GM12878 (cell line): Measurements from ENCODE around the gene PC. TPM values are rescaled to one million over a fixed set of nuclear protein-coding genes. Genes with fewer than 3 reads are reported as not detected.

Experiments
- ATAC-seq: fragments of 200-7000 bp; cut with Tn5 transposase; 3 replicates; pipeline ENCODE4 v1.9.1; 2020; ENCODE audit warnings: mild to moderate bottlenecking, moderate library complexity
- BruUV-seq: library from RNA; stranded (reverse); fragments of 400-500 nt; replicated peaks from 2 replicates; lab custom pipeline; 2021; lab: Mats Ljungman, UMichigan
- CTCF ChIA-PET: fragments of 300-600 bp; sonication (Branson Sonifier 250); formaldehyde crosslinking; extraction: SDS; loops from one replicate; lab custom pipeline; 2021; ENCODE audit warnings: inconsistent platforms; lab: Yijun Ruan, JAX
- POLR2A ChIA-PET: fragments of 350-600 bp; formaldehyde crosslinking; extraction: SDS; loops from one replicate; lab custom pipeline; 2021; ENCODE audit warnings: inconsistent platforms; lab: Charles Lee
- RAD21 ChIA-PET: fragments of 300-600 bp; sonication (Branson Sonifier 250); formaldehyde crosslinking; loops from one replicate; lab custom pipeline; 2023; ENCODE audit warnings: antibody characterized with exemption; ENCODE audit not compliant: unreplicated experiment; lab: Charles Lee
- SMC1A ChIA-PET: fragments of 300-600 bp; sonication (Branson Sonifier 250); formaldehyde crosslinking; loops from one replicate; lab custom pipeline; 2023; ENCODE audit not compliant: unreplicated experiment, uncharacterized antibody; lab: Charles Lee
- DNase-seq: peaks from one replicate; pipeline ENCODE4 v3.0.0-alpha.2; 2011; ENCODE audit warnings: low read depth, low spot score
- FAIRE-seq: peaks from 3 replicates; lab custom pipeline; 2011; peaks lifted over from hg19 to GRCh38; lab: Jason Lieb, UNC
- H2AFZ ChIP-seq: 2 replicates; pipeline ENCODE4 v1.6.0; 2011; ENCODE audit warnings: low read depth, low read length, control low read depth; ENCODE audit not compliant: control insufficient read depth
- H3K27ac ChIP-seq: 2 replicates; pipeline ENCODE4 v1.5.1; 2011; ENCODE audit warnings: control low read depth; ENCODE audit not compliant: control insufficient read depth, insufficient read depth
- H3K27me3 ChIP-seq, 2 experiments: replicated peaks in 1 of 2; 2 replicates each; pipeline versions ENCODE4 v1.6.0 to v1.6.1; 2011; ENCODE audit warnings: low read length in 1 of 2; ENCODE audit not compliant: control insufficient read depth in 2 of 2, insufficient read depth in 2 of 2
- H3K36me3 ChIP-seq, 2 experiments: 2 replicates each; pipeline ENCODE4 v1.5.1; 2011; ENCODE audit warnings: low read length in 1 of 2; ENCODE audit not compliant: control insufficient read depth in 2 of 2, insufficient read depth in 2 of 2
- H3K4me1 ChIP-seq: 2 replicates; pipeline ENCODE4 v1.6.1; 2011; ENCODE audit warnings: mild to moderate bottlenecking, low read length, moderate library complexity, mixed read lengths; ENCODE audit not compliant: control insufficient read depth, insufficient read depth
- H3K4me2 ChIP-seq: 2 replicates; pipeline ENCODE4 v1.6.0; 2011; ENCODE audit warnings: control low read depth; ENCODE audit not compliant: control insufficient read depth, insufficient read depth
- H3K4me3 ChIP-seq: fragments of 200-600 bp; sonication (generic); 2 replicates; pipeline ENCODE4 v1.5.1; 2016
- H3K79me2 ChIP-seq: 2 replicates; pipeline ENCODE4 v1.6.0; 2011; ENCODE audit warnings: low read length; ENCODE audit not compliant: control insufficient read depth, insufficient read depth
- H3K9ac ChIP-seq: 2 replicates; pipeline ENCODE4 v1.8.0; 2011; ENCODE audit warnings: low read length, control low read depth, mixed read lengths; ENCODE audit not compliant: control insufficient read depth, insufficient read depth
- H3K9me3 ChIP-seq: replicated peaks from 3 replicates; pipeline ENCODE4 v1.5.1; 2011; ENCODE audit warnings: mild to moderate bottlenecking, low read length; ENCODE audit not compliant: control insufficient read depth, insufficient read depth
- H4K20me1 ChIP-seq: 2 replicates; pipeline ENCODE4 v1.6.0; 2011; ENCODE audit not compliant: control insufficient read depth, insufficient read depth
- ATF3 ChIP-seq: IDR thresholded peaks from 2 replicates; pipeline ENCODE4 v1.6.1; 2011; ENCODE audit warnings: low read depth, mild to moderate bottlenecking, low read length, moderate library complexity, borderline replicate concordance; ENCODE audit errors: extremely low read depth
- CHD4 ChIP-seq: fragments of 200-600 bp; sonication (generic); IDR thresholded peaks from 2 replicates; pipeline ENCODE4 v1.6.1; 2016; ENCODE audit warnings: mild to moderate bottlenecking
- CTCF ChIP-seq, 3 experiments: IDR thresholded peaks in 2 of 3; conservative IDR thresholded peaks in 1 of 3; 2 replicates each; pipeline ENCODE4 v1.5.1; 2011; ENCODE audit warnings: low read depth in 3 of 3, low read length in 3 of 3, mild to moderate bottlenecking in 3 of 3, control low read depth in 2 of 3, moderate library complexity in 2 of 3, inconsistent platforms in 1 of 3, mixed read lengths in 1 of 3; ENCODE audit not compliant: control insufficient read depth in 2 of 3, insufficient read depth in 1 of 3; ENCODE audit errors: extremely low read depth in 1 of 3
- EED ChIP-seq: sonication (generic); IDR thresholded peaks from 2 replicates; pipeline ENCODE4 v1.6.1; 2016; ENCODE audit warnings: antibody characterized with exemption, low read depth
- EP300 ChIP-seq, 2 experiments: fragments of 150-350 bp in 1 of 2; IDR thresholded peaks; 2 replicates each; pipeline ENCODE4 v1.6.1; 2011 to 2012; ENCODE audit warnings: low read depth in 2 of 2, low read length in 2 of 2, borderline replicate concordance in 1 of 2, improper control_type of control experiment in 1 of 2, inconsistent platforms in 1 of 2; ENCODE audit not compliant: control insufficient read depth in 1 of 2
- ESRRA ChIP-seq: IDR thresholded peaks from 2 replicates; pipeline ENCODE4 v1.6.1; 2012; ENCODE audit warnings: mild to moderate bottlenecking, low read length, improper control_type of control experiment
- IKZF2 ChIP-seq, 2 experiments: fragments of 450-650 bp; IDR thresholded peaks; 2 replicates each; pipeline ENCODE4 v1.6.1; 2017; ENCODE audit warnings: mild to moderate bottlenecking in 2 of 2, moderate library complexity in 2 of 2
- KLF5 ChIP-seq: fragments of 450-650 bp; IDR thresholded peaks from 2 replicates; pipeline ENCODE4 v1.6.1; 2014; ENCODE audit warnings: mild to moderate bottlenecking; ENCODE audit not compliant: partially characterized antibody
- MYB ChIP-seq: fragments of 150-350 bp; IDR thresholded peaks from 2 replicates; pipeline ENCODE4 v1.6.1; 2014; ENCODE audit warnings: mild to moderate bottlenecking, low read depth, low read length, borderline replicate concordance
- POU2F2 ChIP-seq: IDR thresholded peaks from 3 replicates; pipeline ENCODE4 v1.6.1; 2011; ENCODE audit warnings: low read depth, mild to moderate bottlenecking, low read length, borderline replicate concordance
- RAD21 ChIP-seq: IDR thresholded peaks from 2 replicates; pipeline ENCODE4 v1.6.1; 2011; ENCODE audit warnings: mild to moderate bottlenecking, low read depth, low read length, moderate library complexity; ENCODE audit not compliant: insufficient read depth
- SIX5 ChIP-seq: IDR thresholded peaks from 2 replicates; pipeline ENCODE4 v1.6.1; 2011; ENCODE audit warnings: mild to moderate bottlenecking, low read depth, low read length, moderate library complexity; ENCODE audit not compliant: severe bottlenecking
- TARDBP ChIP-seq: IDR thresholded peaks from 2 replicates; pipeline ENCODE4 v1.6.1; 2016; ENCODE audit warnings: borderline replicate concordance
- TCF7 ChIP-seq: IDR thresholded peaks from 2 replicates; pipeline ENCODE4 v1.6.1; 2014; ENCODE audit warnings: antibody characterized with exemption, borderline replicate concordance
- WGBS: methylation state at CpG from one replicate; pipeline ENCODE4 v1.1.6; 2016; ENCODE audit warnings: low lambda C conversion rate; ENCODE audit not compliant: insufficient replicate concordance, insufficient coverage; ENCODE audit errors: missing lambda C conversion rate; 5-methylcytosine and 5-hydroxymethylcytosine counted together
- in situ Hi-C: fragments of 300-500 bp; cut with MboI; formaldehyde crosslinking; loops from 9 replicates; pipeline ENCODE4 v1.14.3; 2018; ENCODE audit warnings: mixed read lengths
- intact Hi-C: fragments of 100-400 bp; cut with micrococcal nuclease; formaldehyde crosslinking; loops from one replicate; pipeline ENCODE4 v1.14.2; 2022; ENCODE audit not compliant: unreplicated experiment
- polyA plus RNA-seq, 11 experiments: library from polyadenylated mRNA; depleted of rRNA in 4 of 11; unstranded in 6 of 11; stranded (reverse) in 5 of 11; fragments of >200 nt; fragmentation: Nextera tagmentation in 4 of 11; fragmentation: Illumina TruSeq in 1 of 11; extraction: Ambion mirVana in 4 of 11; extraction: Trizol in 1 of 11; gene quantifications; 1 replicate in 1 of 11; 2 replicates in 10 of 11; pipeline versions ENCODE4 v1.2.1 to v1.2.3, GENCODE V29; 2011 to 2016; ENCODE audit warnings: inconsistent platforms in 2 of 11, missing spikeins in 2 of 11, low read depth in 1 of 11
- total RNA-seq, 4 experiments: library from RNA; depleted of rRNA in 3 of 4; stranded (reverse); fragments of >200 nt in 3 of 4; fragmentation: Illumina TruSeq in 1 of 4; extraction: Trizol in 1 of 4; gene quantifications; 2 replicates each; pipeline versions ENCODE4 v1.2.1 to v1.2.3, GENCODE V29; 2013 to 2021

Gene PC
- total and polyA plus RNA-seq, 10 of the 15 experiments (the other 5 are each of a cell fraction or from before 2014, with no cell fraction given) = 0.22 to 10.3 (median 4.5) TPM

- ChIA-PET POLR2A (interaction anchor here (0.5 to 0.6 kb wide), 2 partner anchors 107 to 294 kb away, joined by 4 to 5 read pairs; no protein-coding TSS in a partner anchor), SMC1A (no interaction called here), RAD21 (no interaction called here), CTCF (no interaction called here)
- no peaks in the 10 kb centered on the region for H3K9me3 ChIP-seq
- H3K79me2 ChIP-seq = no peaks in the 10 kb centered on the region
- no peak overlapping the region for H2AFZ ChIP-seq
- in situ Hi-C loops (no loop called here), intact Hi-C loops (no loop called here)
- H3K27me3 ChIP-seq = peaks cover 0 to 1% of the 10 kb centered on the region in 2 experiments; a peak in 1 of 4 replicates
- TF ChIP-seq MYB = no peak
- no peak for TF ChIP-seq EP300 (IDR thresholded peaks at IDR 0.05; ENCODE audit: borderline replicate concordance in 1 of 2, control insufficient read depth in 1 of 2, low read depth in 2 of 2, low read length in 2 of 2)
- no peak for TF ChIP-seq IKZF2 (IDR thresholded peaks at IDR 0.05)
- no peak for TF ChIP-seq RAD21
- TF ChIP-seq KLF5 = no peak
- TF ChIP-seq EED = no peak
- no peak overlapping the region for H3K9ac ChIP-seq
- DNase-seq (no peak), FAIRE-seq (no peak), ATAC-seq (no peak)
- H3K36me3 ChIP-seq = no peaks in the 10 kb centered on the region
- no peaks in the 10 kb centered on the region for H4K20me1 ChIP-seq
- H3K27ac ChIP-seq = no peak overlapping the region
- BruUV-seq = no TSS peak
- H3K4me1 ChIP-seq = no peaks in the 10 kb centered on the region
- 49% methylated on average over 8 of the region's 8 CpGs for WGBS
- H3K4me2 ChIP-seq = no peak overlapping the region
- H3K4me3 ChIP-seq = no peak overlapping the region
These were observed 53.1 kb downstream of the PC start for GRCh38 chr11:66904981-66905521.

- CTCF ChIA-PET = no interaction called here
- TF ChIP-seq ATF3 = no peak
- no peak for TF ChIP-seq CHD4
- no peak for TF ChIP-seq ESRRA
- no peak for TF ChIP-seq CTCF (IDR thresholded peaks at IDR 0.05 in 2 of 3, conservative IDR thresholded peaks at IDR 0.05 in 1 of 3; ENCODE audit: control insufficient read depth in 2 of 3, extremely low read depth in 1 of 3, insufficient read depth in 1 of 3, low read depth in 3 of 3, low read length in 3 of 3)
- no peak for TF ChIP-seq POU2F2
- no peak for TF ChIP-seq TCF7
- TF ChIP-seq TARDBP = no peak
- TF ChIP-seq SIX5 = no peak
These were observed 53.6 kb downstream of the PC start for GRCh38 chr11:66904561-66904960.

More at GRCh38 chr11:66904561-66904960, 53.6 kb downstream of the PC start:
- Histone ChIP-seq H3K4me2 (no peak overlapping the region), H3K79me2 (no peaks in the 10 kb centered on the region), H3K9ac (no peak overlapping the region), H3K9me3 (no peaks in the 10 kb centered on the region), H3K27me3 (peaks cover 0 to 1% of the 10 kb centered on the region in 2 experiments; a peak in 1 of 4 replicates), H3K27ac (no peak overlapping the region), H3K4me1 (no peaks in the 10 kb centered on the region), H3K4me3 (no peak overlapping the region), H2AFZ (no peak overlapping the region), H4K20me1 (no peaks in the 10 kb centered on the region), H3K36me3 (no peaks in the 10 kb centered on the region)
- in situ Hi-C loops (no loop called here), intact Hi-C loops (no loop called here)
- no peak for DNase-seq
- ATAC-seq = no peak
- no peak for FAIRE-seq
- POLR2A ChIA-PET = interaction anchor here (0.6 kb wide), 1 partner anchor 106 kb away, joined by 4 read pairs; no protein-coding TSS in a partner anchor
- WGBS = 35% methylated on average over 6 of the region's 6 CpGs
- no TSS peak for BruUV-seq
- RAD21 ChIA-PET = no interaction called here
- SMC1A ChIA-PET = no interaction called here
